ENCODE measurements around the gene BCL2L14.

Gene BCL2L14

GRCh38 chr12:12048266-12048665, 22.5 kb upstream of the BCL2L14 start:
- Histone ChIP-seq H2BK5ac (ENCODE audit: low read depth, low read length, poor library complexity) (no peak overlapping the region), H3K79me1 (ENCODE audit: low read length) (peaks cover 5% of the 10 kb centered on the region), H4K91ac (ENCODE audit: low read depth, low read length) (no peak overlapping the region), H3K27me3 (ENCODE audit: insufficient read depth, low read length) (no peaks in the 10 kb centered on the region), H2BK12ac (ENCODE audit: low read length) (peak overlapping the region; percentile 42), H3K4me3 (ENCODE audit: low read depth, low read length) (no peak overlapping the region), H3K14ac (ENCODE audit: low read length) (peak overlapping the region; percentile 9), H2AK5ac (ENCODE audit: low read length) (no peak overlapping the region), H4K12ac (ENCODE audit: low read depth, low read length) (no peak overlapping the region), H3K79me2 (ENCODE audit: control insufficient read depth, insufficient read depth, low read length, poor library complexity) (no peaks in the 10 kb centered on the region), H3K27ac (ENCODE audit: low read depth, low read length) (no peak overlapping the region), H2AFZ (ENCODE audit: insufficient read depth, low read length, poor library complexity) (no peak overlapping the region), H3K9me3 (ENCODE audit: insufficient read depth, low read depth, low read length) (no peaks in the 10 kb centered on the region), H4K8ac (ENCODE audit: low read depth, low read length) (no peak overlapping the region), H2BK120ac (ENCODE audit: insufficient read depth, low read length, poor library complexity) (no peak overlapping the region), H3K4ac (ENCODE audit: low read depth, low read length) (no peak overlapping the region), H3K9ac (ENCODE audit: low read length) (no peak overlapping the region), H3K18ac (ENCODE audit: low read length) (no peak overlapping the region), H3K4me1 (ENCODE audit: control insufficient read depth in 1 of 2, insufficient read depth in 2 of 2, low read length in 2 of 2) (peaks cover 4 to 7% of the 10 kb centered on the region in 2 experiments), H3K36me3 (ENCODE audit: control insufficient read depth in 1 of 2, insufficient read depth in 2 of 2, low read length in 2 of 2) (no peaks in the 10 kb centered on the region), H3K4me2 (ENCODE audit: low read length) (no peak overlapping the region), H3K23ac (ENCODE audit: low read length) (no peak overlapping the region)
- WGBS (ENCODE audit: extremely low coverage, insufficient coverage, insufficient read length), result no CpG with 5 or more reads among the region's 4 CpGs
- DNase-seq, result no peak

GRCh38 chr12:12048714-12049113, 22.0 kb upstream of the BCL2L14 start:
- DNase-seq, result no peak
- H3K79me1 ChIP-seq (ENCODE audit: low read length), result peaks cover 5% of the 10 kb centered on the region
- H4K91ac ChIP-seq (ENCODE audit: low read depth, low read length), result no peak overlapping the region
- H2AFZ ChIP-seq (ENCODE audit: insufficient read depth, low read length, poor library complexity), result no peak overlapping the region
- H3K9me3 ChIP-seq (ENCODE audit: insufficient read depth, low read depth, low read length), result no peaks in the 10 kb centered on the region
- H3K4me3 ChIP-seq (ENCODE audit: low read depth, low read length), result no peak overlapping the region
- H3K18ac ChIP-seq (ENCODE audit: low read length), result no peak overlapping the region
- H3K14ac ChIP-seq (ENCODE audit: low read length), result no peak overlapping the region
- no peak overlapping the region for H3K4ac ChIP-seq (ENCODE audit: low read depth, low read length)
- no peak overlapping the region for H2AK5ac ChIP-seq (ENCODE audit: low read length)
- H3K79me2 ChIP-seq (ENCODE audit: control insufficient read depth, insufficient read depth, low read length, poor library complexity), result no peaks in the 10 kb centered on the region
- H3K9ac ChIP-seq (ENCODE audit: low read length), result no peak overlapping the region
- no peak overlapping the region for H2BK120ac ChIP-seq (ENCODE audit: insufficient read depth, low read length, poor library complexity)
- H2BK12ac ChIP-seq (ENCODE audit: low read length), result no peak overlapping the region
- H3K4me1 ChIP-seq (ENCODE audit: control insufficient read depth in 1 of 2, insufficient read depth in 2 of 2, low read length in 2 of 2), result peaks cover 4 to 9% of the 10 kb centered on the region in 2 experiments
- no peak overlapping the region for H3K23ac ChIP-seq (ENCODE audit: low read length)
- H4K8ac ChIP-seq (ENCODE audit: low read depth, low read length), result no peak overlapping the region
- no peak overlapping the region for H2BK5ac ChIP-seq (ENCODE audit: low read depth, low read length, poor library complexity)
- no peaks in the 10 kb centered on the region for H3K27me3 ChIP-seq (ENCODE audit: insufficient read depth, low read length)
- no peak overlapping the region for H3K4me2 ChIP-seq (ENCODE audit: low read length)
- no CpG with 5 or more reads among the region's 7 CpGs for WGBS (ENCODE audit: extremely low coverage, insufficient coverage, insufficient read length)
- no peak overlapping the region for H3K27ac ChIP-seq (ENCODE audit: low read depth, low read length)
- no peak overlapping the region for H4K12ac ChIP-seq (ENCODE audit: low read depth, low read length)
- H3K36me3 ChIP-seq (ENCODE audit: control insufficient read depth in 1 of 2, insufficient read depth in 2 of 2, low read length in 2 of 2), result no peaks in the 10 kb centered on the region

- Histone ChIP-seq H2BK12ac (ENCODE audit: low read length) (no peak overlapping the region), H4K12ac (ENCODE audit: low read depth, low read length) (no peak overlapping the region), H3K27me3 (ENCODE audit: insufficient read depth, low read length) (no peaks in the 10 kb centered on the region), H3K9ac (ENCODE audit: low read length) (no peak overlapping the region), H2BK5ac (ENCODE audit: low read depth, low read length, poor library complexity) (no peak overlapping the region), H3K4me1 (ENCODE audit: control insufficient read depth in 1 of 2, insufficient read depth in 2 of 2, low read length in 2 of 2) (peaks cover under 1 to 5% of the 10 kb centered on the region in 2 experiments), H3K23ac (ENCODE audit: low read length) (no peak overlapping the region), H2AK5ac (ENCODE audit: low read length) (no peak overlapping the region), H3K4me3 (ENCODE audit: low read depth, low read length) (no peak overlapping the region), H3K79me1 (ENCODE audit: low read length) (peaks cover 1% of the 10 kb centered on the region), H3K14ac (ENCODE audit: low read length) (no peak overlapping the region), H3K9me3 (ENCODE audit: insufficient read depth, low read depth, low read length) (no peaks in the 10 kb centered on the region), H3K36me3 (ENCODE audit: control insufficient read depth in 1 of 2, insufficient read depth in 2 of 2, low read length in 2 of 2) (no peaks in the 10 kb centered on the region), H2AFZ (ENCODE audit: insufficient read depth, low read length, poor library complexity) (no peak overlapping the region), H3K4ac (ENCODE audit: low read depth, low read length) (no peak overlapping the region), H2BK120ac (ENCODE audit: insufficient read depth, low read length, poor library complexity) (no peak overlapping the region), H3K79me2 (ENCODE audit: control insufficient read depth, insufficient read depth, low read length, poor library complexity) (no peaks in the 10 kb centered on the region), H4K91ac (ENCODE audit: low read depth, low read length) (no peak overlapping the region), H3K18ac (ENCODE audit: low read length) (no peak overlapping the region), H3K27ac (ENCODE audit: low read depth, low read length) (no peak overlapping the region), H4K8ac (ENCODE audit: low read depth, low read length) (no peak overlapping the region), H3K4me2 (ENCODE audit: low read length) (no peak overlapping the region)
- WGBS (ENCODE audit: extremely low coverage, insufficient coverage, insufficient read length), result 100% methylated on average over 1 of the region's 4 CpGs
- no peak for DNase-seq
Observed at GRCh38 chr12:12051668-12052067, 19.1 kb upstream of the BCL2L14 start.

GRCh38 chr12:12054993-12055392, 15.7 kb upstream of the BCL2L14 start:
- H3K14ac ChIP-seq (ENCODE audit: low read length), result no peak overlapping the region
- no CpG with 5 or more reads among the region's 5 CpGs for WGBS (ENCODE audit: extremely low coverage, insufficient coverage, insufficient read length)
- H3K23ac ChIP-seq (ENCODE audit: low read length), result no peak overlapping the region
- H4K8ac ChIP-seq (ENCODE audit: low read depth, low read length), result no peak overlapping the region
- H3K79me1 ChIP-seq (ENCODE audit: low read length), result no peaks in the 10 kb centered on the region
- H3K4me3 ChIP-seq (ENCODE audit: low read depth, low read length), result no peak overlapping the region
- H2BK12ac ChIP-seq (ENCODE audit: low read length), result no peak overlapping the region
- H3K27me3 ChIP-seq (ENCODE audit: insufficient read depth, low read length), result no peaks in the 10 kb centered on the region
- no peak overlapping the region for H3K18ac ChIP-seq (ENCODE audit: low read length)
- no peak overlapping the region for H3K4me2 ChIP-seq (ENCODE audit: low read length)
- no peak overlapping the region for H2BK120ac ChIP-seq (ENCODE audit: insufficient read depth, low read length, poor library complexity)
- no peak overlapping the region for H2BK5ac ChIP-seq (ENCODE audit: low read depth, low read length, poor library complexity)
- H4K91ac ChIP-seq (ENCODE audit: low read depth, low read length), result no peak overlapping the region
- H3K36me3 ChIP-seq (ENCODE audit: control insufficient read depth in 1 of 2, insufficient read depth in 2 of 2, low read length in 2 of 2), result no peaks in the 10 kb centered on the region
- no peak overlapping the region for H4K12ac ChIP-seq (ENCODE audit: low read depth, low read length)
- H2AK5ac ChIP-seq (ENCODE audit: low read length), result no peak overlapping the region
- no peak overlapping the region for H3K9ac ChIP-seq (ENCODE audit: low read length)
- peaks cover 0 to 2% of the 10 kb centered on the region in 2 experiments for H3K4me1 ChIP-seq (ENCODE audit: control insufficient read depth in 1 of 2, insufficient read depth in 2 of 2, low read length in 2 of 2)
- no peaks in the 10 kb centered on the region for H3K79me2 ChIP-seq (ENCODE audit: control insufficient read depth, insufficient read depth, low read length, poor library complexity)
- H3K27ac ChIP-seq (ENCODE audit: low read depth, low read length), result no peak overlapping the region
- H3K9me3 ChIP-seq (ENCODE audit: insufficient read depth, low read depth, low read length), result no peaks in the 10 kb centered on the region
- no peak for DNase-seq
- H3K4ac ChIP-seq (ENCODE audit: low read depth, low read length), result no peak overlapping the region
- no peak overlapping the region for H2AFZ ChIP-seq (ENCODE audit: insufficient read depth, low read length, poor library complexity)
